ENCODE results near the gene HIF3A. TPM values are rescaled to one million over a fixed set of nuclear protein-coding genes. Genes with fewer than 3 reads are reported as not detected.

Gene HIF3A
- total and polyA plus RNA-seq, 2 of the 8 experiments (the other 6 are each of a cell fraction or from before 2014, with no cell fraction given): 38.6 to 38.8 TPM

DNA sequence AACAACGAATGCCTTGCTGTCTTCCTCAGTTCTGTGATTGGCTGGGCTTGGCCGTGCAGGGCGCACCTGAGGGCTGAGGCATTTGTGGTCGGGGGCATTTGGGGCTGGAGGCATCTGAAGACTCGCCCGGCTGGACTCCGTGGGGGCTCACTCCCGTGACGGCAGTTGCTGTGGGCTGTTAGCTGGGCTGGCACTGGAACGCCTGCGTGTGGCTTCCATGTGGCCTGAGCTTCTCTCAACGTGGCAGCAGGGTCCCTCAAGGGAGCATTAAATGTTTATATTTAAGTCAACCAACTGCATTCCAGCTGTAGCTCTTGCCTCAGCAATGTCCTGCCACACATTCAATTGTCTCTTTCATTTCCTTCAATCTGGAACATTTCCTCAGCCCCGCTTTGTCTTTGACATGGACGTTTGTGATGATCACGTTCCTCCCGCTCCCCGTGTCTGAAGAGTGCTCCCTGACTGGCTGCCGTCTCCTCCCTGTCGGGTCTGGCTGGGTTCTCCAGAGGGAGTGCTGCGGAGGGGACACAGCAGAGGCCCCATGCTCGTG, 95.5 kb downstream of the HIF3A start:
- Histone ChIP-seq H4K91ac (replicated peaks; ENCODE audit: insufficient read length, low read length) (no peak overlapping the region), H3K4ac (replicated peaks; ENCODE audit: insufficient read length, low read depth, low read length) (no peak overlapping the region), H3K56ac (replicated peaks; ENCODE audit: insufficient read length, low read depth, low read length) (no peak overlapping the region), H2BK5ac (ENCODE audit: low read depth, low read length) (no peak overlapping the region; the same call in 1 of the 2 replicates), H3K27ac (ENCODE audit: low read depth, low read length) (no peak overlapping the region; the same call in 1 of the 2 replicates), H3K4me3 (ENCODE audit: extremely low read depth in 1 of 4, insufficient read depth in 2 of 4, low read depth in 3 of 4, low read length in 4 of 4) (no peak overlapping the region), H3K18ac (ENCODE audit: extremely low read depth, low read length) (no peak overlapping the region), H4K20me1 (replicated peaks in 1 of 2; ENCODE audit: control insufficient read depth in 1 of 2, insufficient read depth in 2 of 2, low read length in 2 of 2) (peaks cover 0 to 9% of the 10 kb centered on the region in 2 experiments), H3K79me1 (ENCODE audit: low read depth, low read length) (no peaks in the 10 kb centered on the region), H3K4me1 (replicated peaks in 1 of 4; ENCODE audit: control insufficient read depth in 3 of 4, insufficient read depth in 4 of 4, low read length in 3 of 4) (no peaks in the 10 kb centered on the region; a peak in 2 of 7 replicates), H3K9ac (replicated peaks in 1 of 4; ENCODE audit: extremely low read depth in 1 of 4, low read depth in 3 of 4, low read length in 3 of 4) (no peak overlapping the region), H3K23ac (ENCODE audit: insufficient read length) (no peak overlapping the region), H3K9me3 (ENCODE audit: insufficient read depth in 2 of 2, low read depth in 1 of 2, low read length in 1 of 2) (no peaks in the 10 kb centered on the region; a peak in 1 of 4 replicates), H2BK15ac (ENCODE audit: low read length) (no peak overlapping the region), H3K14ac (ENCODE audit: insufficient read length) (no peak overlapping the region), H2AFZ (ENCODE audit: low read length) (no peak overlapping the region), H2BK12ac (ENCODE audit: low read depth, low read length) (no peak overlapping the region), H2AK5ac (ENCODE audit: low read depth, low read length) (no peak overlapping the region), H4K5ac (ENCODE audit: insufficient read length, low read depth, low read length) (no peak overlapping the region), H2BK20ac (ENCODE audit: low read length) (no peak overlapping the region), H2BK120ac (replicated peaks; ENCODE audit: low read depth, low read length) (no peak overlapping the region), H3K27me3 (replicated peaks in 1 of 4; ENCODE audit: control insufficient read depth in 3 of 4, extremely low read depth in 1 of 4, insufficient read depth in 3 of 4, low read length in 3 of 4) (no peaks in the 10 kb centered on the region), H3K4me2 (ENCODE audit: insufficient read depth in 1 of 2, low read depth in 2 of 2, low read length in 2 of 2) (no peak overlapping the region), H4K8ac (ENCODE audit: extremely low read depth, insufficient read depth, low read length) (no peak overlapping the region; the same call in 1 of the 2 replicates), H3K79me2 (ENCODE audit: control insufficient read depth in 1 of 2, insufficient read depth in 2 of 2, low read length in 2 of 2) (no peaks in the 10 kb centered on the region), H3K36me3 (ENCODE audit: control insufficient read depth in 2 of 4, insufficient read depth in 4 of 4, low read length in 3 of 4) (peaks cover 5 to 42% (median 32%) of the 10 kb centered on the region in 4 experiments; a peak in 6 of 8 replicates), H3K23me2 (ENCODE audit: low read depth, low read length) (no peaks in the 10 kb centered on the region)
- FAIRE-seq (no peak), DNase-seq (ENCODE audit: low read depth in 1 of 2, low spot score in 2 of 2) (no peak)
- ChIA-PET CTCF (ENCODE audit: partially characterized antibody) (interaction anchor here (0.7 to 7.4 kb wide), 8 partner anchors 10 to 146 kb away, joined by 3 to 91 read pairs (median 4); no protein-coding TSS in a partner anchor), POLR2A (ENCODE audit: partially characterized antibody) (interaction anchor here (0.9 to 3.2 kb wide), 5 partner anchors 12 to 74 kb away, joined by 3 to 15 read pairs (median 5); no protein-coding TSS in a partner anchor)
- no peak for TF ChIP-seq RXRA (IDR thresholded peaks at IDR 0.05; ENCODE audit: insufficient read depth, low read depth, low read length)
- no peak for TF ChIP-seq SP2 (IDR thresholded peaks at IDR 0.05; ENCODE audit: low read length)
- TF ChIP-seq CHD2 (IDR thresholded peaks at IDR 0.05; ENCODE audit: low read length): no peak
- TF ChIP-seq GABPA (IDR thresholded peaks at IDR 0.05; ENCODE audit: borderline replicate concordance, insufficient read depth, low read length): no peak
- 85% methylated on average over 20 of the region's 21 CpGs; no CpG with 5 or more reads in 1 of the 2 experiments for WGBS, 2 experiments (ENCODE audit: extremely low coverage in 1 of 2, insufficient coverage in 1 of 2, insufficient read length in 1 of 2, insufficient replicate concordance in 2 of 2, low coverage in 1 of 2, low lambda C conversion rate in 2 of 2, missing lambda C conversion rate in 1 of 2)

All from H1 (cell line).